Loucy (cell line): Measurements from ENCODE around the gene PAM.

Source experiments
- CTCF ChIP-seq: fragments of 200-600 bp; sonication (generic); conservative IDR thresholded peaks from 2 replicates; pipeline ENCODE4 v1.5.1; 2014; ENCODE audit warnings: mild to moderate bottlenecking, antibody characterized with exemption, low read length
- EZH2phosphoT487 ChIP-seq: fragments of 200-600 bp; IDR thresholded peaks from 2 replicates; pipeline ENCODE4 v1.6.1; 2018; ENCODE audit warnings: antibody characterized with exemption, mild to moderate bottlenecking, moderate library complexity, borderline replicate concordance

- TF ChIP-seq CTCF (no peak), EZH2phosphoT487 (no peak)
These were observed 45.3 kb downstream of the PAM start for GRCh38 chr5:102800427-102800826.
